Left ventricle myocardium inferior (tissue), 1 donor: Measurements from ENCODE around the gene SLC9A3. TPM values are rescaled to one million over a fixed set of nuclear protein-coding genes. Genes with fewer than 3 reads are reported as not detected.

Experiments
- DNase-seq: peaks from one replicate; pipeline ENCODE4 v3.0.0-alpha.2; 2020
- H3K27ac ChIP-seq: fragments of 200-600 bp; replicated peaks from 2 replicates; pipeline ENCODE4 v1.8.0; 2021
- H3K27me3 ChIP-seq: fragments of 200-600 bp; 2 replicates; pipeline ENCODE4 v1.8.0; 2021; ENCODE audit warnings: low read depth
- H3K36me3 ChIP-seq: fragments of 200-600 bp; 2 replicates; pipeline ENCODE4 v1.8.0; 2021
- H3K4me1 ChIP-seq: fragments of 200-600 bp; 2 replicates; pipeline ENCODE4 v1.8.0; 2021
- H3K4me3 ChIP-seq: fragments of 200-600 bp; 2 replicates; pipeline ENCODE4 v1.8.0; 2021; ENCODE audit warnings: mild to moderate bottlenecking, moderate library complexity
- H3K9me3 ChIP-seq: fragments of 200-600 bp; replicated peaks from 2 replicates; pipeline ENCODE4 v1.8.0; 2021
- intact Hi-C: fragments of 100-400 bp; cut with micrococcal nuclease; formaldehyde crosslinking; loops from one replicate; pipeline ENCODE4 v1.11.0; 2022
- total RNA-seq: library from RNA; stranded (reverse); fragmentation: NEBNext Ultra II Directional; extraction: Animal tissue kit (Norgen Biotek cat#: 25700); gene quantifications from one replicate; pipeline ENCODE4 v1.2.1, GENCODE V29; 2021
- TF ChIP-seq, protein P1 (sequence below): fragments of 200-600 bp; IDR thresholded peaks from 2 replicates; pipeline ENCODE4 v1.8.0; 2021; ENCODE audit warnings: antibody characterized with exemption, mild to moderate bottlenecking, borderline replicate concordance
- donor health status: DM: no; HTN: yes; CAD: no; lungs with severe emphysema.

The SLC9A3 gene
- total RNA-seq, 1 donor from 2014 or later: 0.91 TPM

DNA sequence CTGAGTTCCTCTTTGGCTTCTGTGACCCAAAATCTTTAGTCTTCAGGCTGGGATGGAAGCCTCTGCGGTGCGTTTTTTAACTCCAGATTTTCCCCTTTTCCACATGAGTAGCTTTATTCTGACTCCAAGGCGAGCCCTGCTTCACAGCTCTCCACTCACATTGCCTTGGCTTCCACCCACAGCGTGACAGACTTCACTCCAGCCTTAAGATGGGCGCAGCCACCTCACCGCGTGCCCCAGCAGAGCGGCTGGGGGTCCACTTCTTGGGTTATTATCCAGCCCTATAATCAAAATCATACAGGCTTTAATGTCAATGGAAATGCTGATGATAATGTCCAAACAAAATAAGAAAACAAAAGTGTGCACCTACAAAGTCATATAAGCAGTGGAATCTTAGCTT lies 80.0 kb downstream of the SLC9A3 start:
- Histone ChIP-seq H3K36me3 (peaks cover 24% of the 10 kb centered on the region), H3K27ac (no peak overlapping the region), H3K9me3 (no peaks in the 10 kb centered on the region), H3K27me3 (no peaks in the 10 kb centered on the region), H3K4me3 (peak overlapping the region; percentile 92), H3K4me1 (peaks cover 32% of the 10 kb centered on the region)
- TF ChIP-seq, protein P1, sequence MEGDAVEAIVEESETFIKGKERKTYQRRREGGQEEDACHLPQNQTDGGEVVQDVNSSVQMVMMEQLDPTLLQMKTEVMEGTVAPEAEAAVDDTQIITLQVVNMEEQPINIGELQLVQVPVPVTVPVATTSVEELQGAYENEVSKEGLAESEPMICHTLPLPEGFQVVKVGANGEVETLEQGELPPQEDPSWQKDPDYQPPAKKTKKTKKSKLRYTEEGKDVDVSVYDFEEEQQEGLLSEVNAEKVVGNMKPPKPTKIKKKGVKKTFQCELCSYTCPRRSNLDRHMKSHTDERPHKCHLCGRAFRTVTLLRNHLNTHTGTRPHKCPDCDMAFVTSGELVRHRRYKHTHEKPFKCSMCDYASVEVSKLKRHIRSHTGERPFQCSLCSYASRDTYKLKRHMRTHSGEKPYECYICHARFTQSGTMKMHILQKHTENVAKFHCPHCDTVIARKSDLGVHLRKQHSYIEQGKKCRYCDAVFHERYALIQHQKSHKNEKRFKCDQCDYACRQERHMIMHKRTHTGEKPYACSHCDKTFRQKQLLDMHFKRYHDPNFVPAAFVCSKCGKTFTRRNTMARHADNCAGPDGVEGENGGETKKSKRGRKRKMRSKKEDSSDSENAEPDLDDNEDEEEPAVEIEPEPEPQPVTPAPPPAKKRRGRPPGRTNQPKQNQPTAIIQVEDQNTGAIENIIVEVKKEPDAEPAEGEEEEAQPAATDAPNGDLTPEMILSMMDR: no peak
- peak; percentile 7 for DNase-seq
- intact Hi-C loops: no loop called here

DNA sequence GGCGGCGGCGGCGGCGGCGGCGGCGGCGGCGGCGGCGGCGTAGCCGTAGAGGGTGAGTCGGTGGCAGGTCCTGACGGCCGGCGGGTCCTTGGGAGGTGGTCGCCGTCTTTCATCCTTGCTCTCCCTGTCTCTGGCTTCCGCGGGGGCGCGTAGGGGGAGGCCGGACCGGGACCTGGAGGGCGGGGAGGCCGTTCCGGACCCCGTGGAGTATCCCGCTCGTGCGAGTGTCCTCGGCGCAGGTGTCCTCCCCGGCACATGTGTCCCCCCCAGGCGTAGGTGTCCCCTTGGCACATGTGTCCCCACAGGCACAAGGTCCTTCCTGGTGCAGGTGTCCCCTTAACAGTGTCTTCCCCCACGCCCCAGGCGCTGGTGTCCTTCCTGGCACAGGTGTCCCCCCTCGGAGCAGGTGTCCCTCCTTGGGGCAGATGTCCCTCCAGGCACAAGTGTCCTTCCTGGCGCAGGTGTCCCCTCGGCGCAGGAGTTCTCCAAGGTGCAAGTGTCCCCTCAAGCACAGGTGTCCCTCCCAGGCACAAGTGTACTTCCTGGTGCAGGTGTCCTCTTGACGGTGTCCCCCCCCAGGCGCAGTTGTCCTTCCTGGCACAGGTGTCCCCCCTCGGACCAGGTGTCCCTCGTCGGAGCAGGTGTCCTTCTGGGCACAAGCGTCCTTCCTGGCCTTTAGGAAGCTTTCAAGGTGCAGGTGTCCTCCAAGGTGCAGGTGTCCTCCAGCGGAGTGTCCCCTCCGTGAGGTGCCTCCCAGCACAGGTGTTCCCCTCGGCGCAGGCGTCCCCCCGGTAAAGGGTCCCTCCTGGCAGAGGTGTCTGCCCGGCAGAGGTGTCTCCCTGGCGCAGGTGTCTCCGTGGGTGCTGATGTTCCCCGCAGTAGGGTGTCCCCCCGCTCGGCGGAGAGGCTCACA lies 80.8 kb downstream of the SLC9A3 start:
- Histone ChIP-seq H3K27me3 (no peaks in the 10 kb centered on the region), H3K9me3 (no peaks in the 10 kb centered on the region), H3K36me3 (peaks cover 17% of the 10 kb centered on the region), H3K4me1 (peaks cover 30% of the 10 kb centered on the region), H3K4me3 (peak overlapping the region; percentile 92), H3K27ac (peak overlapping the region; percentile 90)
- intact Hi-C loops: no loop called here
- TF ChIP-seq, protein P1: no peak
- peak; percentile 7 for DNase-seq

DNA sequence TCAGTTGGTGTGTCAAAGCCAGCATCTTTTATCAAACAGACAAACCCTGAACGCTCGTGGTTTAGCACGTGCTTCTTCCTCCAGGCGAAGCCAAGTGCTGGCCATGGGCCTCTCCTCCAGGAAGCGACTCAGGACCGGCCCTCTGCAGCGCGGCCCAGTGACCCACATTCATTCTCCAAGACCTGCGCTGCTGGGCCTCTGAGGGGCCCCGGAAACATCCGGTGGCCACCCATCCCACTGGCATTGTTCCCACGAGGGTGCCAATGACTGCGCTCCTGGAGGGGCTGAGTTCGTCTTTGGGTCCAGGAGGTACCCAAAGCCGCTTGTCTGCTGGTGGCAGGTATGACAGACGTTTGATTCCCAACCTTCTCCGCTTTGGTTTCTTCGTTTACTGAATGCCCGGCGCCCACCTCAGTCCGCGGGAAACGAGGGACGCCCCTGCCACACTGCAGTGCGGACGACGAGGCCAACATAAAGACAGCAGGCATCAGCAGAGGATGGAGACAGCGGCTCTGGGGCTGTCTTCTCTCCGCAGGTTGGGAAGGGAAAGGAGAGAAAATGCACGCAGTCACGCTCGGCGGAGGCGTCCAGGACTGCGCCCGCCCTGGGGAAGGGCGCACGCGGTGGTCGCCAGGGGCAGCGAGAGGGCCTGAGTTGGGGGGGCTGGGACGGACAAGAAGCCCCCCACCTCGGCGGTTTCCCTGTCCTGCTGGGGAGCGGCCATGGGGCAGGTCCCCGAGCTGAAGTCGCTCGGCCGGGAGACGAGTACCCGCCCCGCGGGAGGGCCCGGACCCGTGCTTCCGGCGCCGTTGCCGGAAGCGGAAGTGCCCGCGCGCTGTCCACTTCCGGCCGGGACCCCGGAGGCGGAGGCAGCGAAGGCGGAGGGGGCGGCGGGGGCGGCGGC lies 81.7 kb downstream of the SLC9A3 start, which contains the start of gene EXOC3:
EXOC3 (plus strand) TSS at position 842 of the 904 bp plus-strand sequence. CDS start 3,030 bp downstream, outside the sequence.
- intact Hi-C loops: no loop called here
- Histone ChIP-seq H3K27me3 (no peaks in the 10 kb centered on the region), H3K4me1 (peaks cover 26% of the 10 kb centered on the region), H3K27ac (peak within 1 kb of the TSS; percentile 90), H3K36me3 (peaks cover 8% of the 10 kb centered on the region), H3K4me3 (peak within 1 kb of the TSS; percentile 92), H3K9me3 (no peaks in the 10 kb centered on the region)
- peak; percentile 77 for DNase-seq
- TF ChIP-seq, protein P1: no peak

- Histone ChIP-seq H3K36me3 (peaks cover 2% of the 10 kb centered on the region), H3K27ac (no peak overlapping the region), H3K4me1 (peaks cover 26% of the 10 kb centered on the region), H3K4me3 (peak overlapping the region; percentile 92), H3K9me3 (no peaks in the 10 kb centered on the region), H3K27me3 (no peaks in the 10 kb centered on the region)
- intact Hi-C loops: no loop called here
- TF ChIP-seq, protein P1: no peak
- no peak for DNase-seq
These were observed 82.3 kb downstream of the SLC9A3 start for GRCh38 chr5:441996-442334.

DNA sequence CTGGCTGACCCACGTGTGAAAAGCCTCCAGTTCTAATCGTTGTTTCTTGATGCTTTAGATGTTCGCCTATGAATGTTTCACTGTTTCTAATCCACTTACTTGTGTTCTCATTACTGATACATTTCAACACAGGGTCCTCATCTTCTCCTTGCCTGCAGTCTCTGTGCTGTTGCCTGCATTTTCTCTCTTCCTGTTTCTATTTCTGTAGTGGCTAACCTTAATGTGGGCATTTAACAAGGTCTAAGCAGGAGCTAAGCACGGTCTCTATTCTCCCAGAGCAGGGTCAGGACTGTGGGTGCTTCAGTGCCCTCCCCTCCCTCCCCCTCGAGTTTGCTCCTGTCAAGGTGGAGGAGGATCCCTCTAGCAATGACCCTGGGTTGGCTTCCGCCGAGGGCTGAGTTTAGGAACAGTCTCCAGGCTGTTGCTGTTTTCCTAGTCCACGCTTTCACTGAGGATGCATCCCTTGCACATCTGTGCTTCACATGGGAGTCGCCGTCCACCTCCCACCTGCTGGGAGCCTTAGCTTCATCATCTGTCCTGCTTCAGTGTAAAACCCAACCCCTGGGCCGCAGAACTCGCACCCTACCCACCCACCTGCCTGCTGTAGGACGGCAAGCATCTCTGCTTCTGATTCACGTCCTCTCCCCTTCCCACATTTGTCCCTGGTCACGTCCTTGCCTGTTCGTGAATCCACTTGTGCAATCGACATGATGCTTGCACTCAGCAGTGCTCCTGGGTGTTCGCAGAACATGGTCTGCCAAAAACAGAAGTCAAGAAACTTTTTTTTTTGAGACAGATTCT lies 83.6 kb downstream of the SLC9A3 start:
- H3K4me3 ChIP-seq: no peak overlapping the region
- TF ChIP-seq, protein P1: no peak
- DNase-seq: no peak
- intact Hi-C loops: no loop called here
- no peaks in the 10 kb centered on the region for H3K27me3 ChIP-seq
- H3K36me3 ChIP-seq: no peaks in the 10 kb centered on the region
- H3K4me1 ChIP-seq: peaks cover 26% of the 10 kb centered on the region
- no peak overlapping the region for H3K27ac ChIP-seq
- no peaks in the 10 kb centered on the region for H3K9me3 ChIP-seq
